A549 (cell line): ENCODE results near the gene ERGIC1. TPM values are rescaled to one million over a fixed set of nuclear protein-coding genes. Genes with fewer than 3 reads are reported as not detected.

ENCODE experiments used
- ATAC-seq, 2 experiments: fragments of 200-7000 bp in 1 of 2; fragments of >200 bp in 1 of 2; cut with Nextera tagmentation in 1 of 2; cut with Tn5 transposase in 1 of 2; 3 replicates each; pipeline versions ENCODE4 v1.8.0 to v1.9.1; 2018 to 2020; ENCODE audit warnings: mild to moderate bottlenecking in 1 of 2, moderate library complexity in 1 of 2
- CTCF ChIA-PET: fragments of 300-600 bp; sonication (Branson Sonifier 250); formaldehyde crosslinking; extraction: SDS; loops from one replicate; lab custom pipeline; 2021; ENCODE audit warnings: antibody characterized with exemption, inconsistent platforms; lab: Yijun Ruan, JAX
- POLR2A ChIA-PET: fragments of 350-600 bp; formaldehyde crosslinking; extraction: SDS; loops from one replicate; lab custom pipeline; 2021; ENCODE audit warnings: antibody characterized with exemption, inconsistent platforms; lab: Yijun Ruan, JAX
- DNase-seq, 2 experiments: peaks; one replicate each; pipeline versions ENCODE4 v3.0.0 to v3.0.0-alpha.2; 2011 to 2016; ENCODE audit warnings: low read depth in 1 of 2, low spot score in 1 of 2
- FAIRE-seq: peaks from 2 replicates; lab custom pipeline; 2011; peaks lifted over from hg19 to GRCh38; lab: Jason Lieb, UNC
- H3K27ac ChIP-seq, 2 experiments: fragments of >200 bp; sonication (Bioruptor Twin); formaldehyde crosslinking; 3 replicates each; pipeline ENCODE4 v1.5.1; 2016 to 2017
- H3K4me1 ChIP-seq: fragments of >200 bp; sonication (Bioruptor Twin); formaldehyde crosslinking; 3 replicates; pipeline ENCODE4 v1.6.1; 2016
- H3K4me2 ChIP-seq: fragments of >200 bp; sonication (Bioruptor Twin); formaldehyde crosslinking; 3 replicates; pipeline ENCODE4 v1.6.1; 2016
- H3K4me3 ChIP-seq: fragments of >200 bp; sonication (Bioruptor Twin); formaldehyde crosslinking; 3 replicates; pipeline ENCODE4 v1.5.1; 2016
- H3K9me3 ChIP-seq: fragments of >200 bp; sonication (Bioruptor Twin); formaldehyde crosslinking; 3 replicates; pipeline ENCODE4 v1.6.1; 2016
- ATOH8 ChIP-seq: fragments of 250-450 bp; sonication (Bioruptor Pico); IDR thresholded peaks from 2 replicates; pipeline ENCODE4 v1.5.0; 2020; ENCODE audit warnings: low read depth, mild to moderate bottlenecking, moderate library complexity
- BHLHE40 ChIP-seq: IDR thresholded peaks from 2 replicates; pipeline ENCODE4 v1.6.1; 2012; ENCODE audit warnings: low read depth, low read length, inconsistent platforms
- CBX2 ChIP-seq: fragments of 200-600 bp; sonication (generic); IDR thresholded peaks from 2 replicates; pipeline ENCODE4 v1.6.1; 2016; ENCODE audit warnings: low read depth, mild to moderate bottlenecking, borderline replicate concordance
- CBX8 ChIP-seq: fragments of 200-600 bp; sonication (generic); IDR thresholded peaks from 2 replicates; pipeline ENCODE4 v1.6.1; 2016
- CEBPB ChIP-seq, 2 experiments: fragments of >200 bp in 1 of 2; sonication (Bioruptor Twin) in 1 of 2; formaldehyde crosslinking in 1 of 2; IDR thresholded peaks; 2 replicates each; pipeline ENCODE4 v1.6.1; 2012 to 2016
- CHD4 ChIP-seq: fragments of 200-600 bp; sonication (generic); IDR thresholded peaks from 2 replicates; pipeline ENCODE4 v1.6.1; 2016; ENCODE audit warnings: antibody characterized with exemption, mild to moderate bottlenecking, borderline replicate concordance
- EHF ChIP-seq: fragments of 250-450 bp; sonication (Bioruptor Pico); IDR thresholded peaks from 2 replicates; pipeline ENCODE4 v1.5.0; 2020; ENCODE audit warnings: mild to moderate bottlenecking
- EHMT2 ChIP-seq: fragments of 200-600 bp; sonication (generic); IDR thresholded peaks from 2 replicates; pipeline ENCODE4 v1.6.1; 2016; ENCODE audit warnings: antibody characterized with exemption, low read depth, mild to moderate bottlenecking, moderate library complexity
- EP300 ChIP-seq, 2 experiments: fragments of >200 bp; sonication (Bioruptor Twin); formaldehyde crosslinking; IDR thresholded peaks; 2 replicates in 1 of 2; 3 replicates in 1 of 2; pipeline ENCODE4 v1.6.1; 2016 to 2017
- FOSB ChIP-seq: fragments of 250-450 bp; sonication (Bioruptor Pico); IDR thresholded peaks from 2 replicates; pipeline ENCODE4 v1.5.0; 2020; ENCODE audit warnings: mild to moderate bottlenecking, moderate library complexity
- FOSL2 ChIP-seq, 2 experiments: fragments of 450-650 bp in 1 of 2; fragments of >200 bp in 1 of 2; sonication (Bioruptor Twin) in 1 of 2; formaldehyde crosslinking; IDR thresholded peaks; 2 replicates each; pipeline versions ENCODE4 v1.5.0 to v1.6.1; 2016 to 2020; ENCODE audit warnings: mild to moderate bottlenecking in 1 of 2, moderate library complexity in 1 of 2
- FOXS1 ChIP-seq: fragments of 250-450 bp; sonication (Bioruptor Pico); IDR thresholded peaks from 2 replicates; pipeline ENCODE4 v1.5.0; 2020; ENCODE audit warnings: mild to moderate bottlenecking, moderate library complexity
- GATA3 ChIP-seq: IDR thresholded peaks from 2 replicates; pipeline ENCODE4 v1.6.1; 2012; ENCODE audit warnings: borderline replicate concordance
- HOXB13 ChIP-seq: fragments of 250-450 bp; sonication (Bioruptor Pico); IDR thresholded peaks from 2 replicates; pipeline ENCODE4 v1.5.0; 2020; ENCODE audit warnings: low read depth, mild to moderate bottlenecking, moderate library complexity
- HOXB5 ChIP-seq: fragments of 250-450 bp; sonication (Bioruptor Pico); IDR thresholded peaks from 2 replicates; pipeline ENCODE4 v1.5.0; 2020; ENCODE audit warnings: mild to moderate bottlenecking, moderate library complexity
- KDM1A ChIP-seq: fragments of 200-600 bp; sonication (generic); IDR thresholded peaks from 2 replicates; pipeline ENCODE4 v1.6.1; 2016; ENCODE audit warnings: low read depth, mild to moderate bottlenecking
- KDM5A ChIP-seq: fragments of 200-600 bp; sonication (generic); IDR thresholded peaks from 2 replicates; pipeline ENCODE4 v1.6.1; 2016; ENCODE audit warnings: antibody characterized with exemption, mild to moderate bottlenecking
- NFE2L2 ChIP-seq: fragments of 150-350 bp; conservative IDR thresholded peaks from 2 replicates; pipeline ENCODE4 v1.6.1; 2014; ENCODE audit warnings: low read length
- POLR2A ChIP-seq: IDR thresholded peaks from 2 replicates; pipeline ENCODE4 v1.6.1; 2012; ENCODE audit warnings: mild to moderate bottlenecking, low read length
- POLR2AphosphoS2 ChIP-seq: conservative IDR thresholded peaks from 2 replicates; pipeline ENCODE4 v1.6.1; 2012; ENCODE audit warnings: low read length, improper control_type of control experiment, inconsistent platforms
- RARB ChIP-seq: fragments of 250-450 bp; sonication (Bioruptor Pico); IDR thresholded peaks from 2 replicates; pipeline ENCODE4 v1.8.0; 2021; ENCODE audit warnings: mild to moderate bottlenecking, moderate library complexity
- RCOR1 ChIP-seq: fragments of 150-350 bp; IDR thresholded peaks from 2 replicates; pipeline ENCODE4 v1.6.1; 2014; ENCODE audit warnings: antibody characterized with exemption, low read length, low read depth
- RFX5 ChIP-seq: fragments of 450-650 bp; IDR thresholded peaks from 2 replicates; pipeline ENCODE4 v1.7.1; 2014; ENCODE audit warnings: antibody characterized with exemption, mild to moderate bottlenecking, moderate library complexity
- SMC3 ChIP-seq: fragments of >200 bp; sonication (Bioruptor Twin); formaldehyde crosslinking; IDR thresholded peaks from 3 replicates; pipeline ENCODE4 v1.6.1; 2018; ENCODE audit warnings: inconsistent platforms
- TFCP2L1 ChIP-seq: fragments of 250-450 bp; sonication (Bioruptor Pico); IDR thresholded peaks from 2 replicates; pipeline ENCODE4 v1.5.0; 2021; ENCODE audit warnings: mild to moderate bottlenecking
- TP53 ChIP-seq: fragments of 250-450 bp; sonication (Bioruptor Pico); IDR thresholded peaks from 2 replicates; pipeline ENCODE4 v1.5.0; 2021; ENCODE audit warnings: mild to moderate bottlenecking, moderate library complexity
- ZFP36 ChIP-seq: fragments of 450-650 bp; IDR thresholded peaks from 2 replicates; pipeline ENCODE4 v1.6.1; 2014; ENCODE audit warnings: borderline replicate concordance; ENCODE audit not compliant: partially characterized antibody
- WGBS: methylation state at CpG from one replicate; pipeline ENCODE4 v1.1.6; 2017; ENCODE audit errors: missing lambda C conversion rate; 5-methylcytosine and 5-hydroxymethylcytosine counted together
- polyA plus RNA-seq, 4 experiments: library from polyadenylated mRNA; depleted of rRNA in 3 of 4; stranded (reverse); fragments of >200 nt; fragmentation: RNase III in 1 of 4; extraction: RNeasy Plus Mini Kit Qiagen cat#74134 plus additional on column Dnase treatment in 1 of 4; gene quantifications; 2 replicates in 3 of 4; 3 replicates in 1 of 4; pipeline ENCODE4 v1.2.3, GENCODE V29; 2011 to 2017
- TF ChIP-seq, protein P1 (sequence below): IDR thresholded peaks from 2 replicates; pipeline ENCODE4 v1.6.1; 2012
- TF ChIP-seq, protein P2 (sequence below): fragments of 450-650 bp; IDR thresholded peaks from 2 replicates; pipeline ENCODE4 v1.6.1; 2014; ENCODE audit warnings: antibody characterized with exemption
- TF ChIP-seq, protein P3 (sequence below): fragments of 150-350 bp; IDR thresholded peaks from 2 replicates; pipeline ENCODE4 v1.6.1; 2014; ENCODE audit warnings: low read depth, mild to moderate bottlenecking, low read length

Gene ERGIC1
- polyA plus RNA-seq, 2 of the 4 experiments (the other 2 are of a cell fraction): 176 to 304 TPM

DNA sequence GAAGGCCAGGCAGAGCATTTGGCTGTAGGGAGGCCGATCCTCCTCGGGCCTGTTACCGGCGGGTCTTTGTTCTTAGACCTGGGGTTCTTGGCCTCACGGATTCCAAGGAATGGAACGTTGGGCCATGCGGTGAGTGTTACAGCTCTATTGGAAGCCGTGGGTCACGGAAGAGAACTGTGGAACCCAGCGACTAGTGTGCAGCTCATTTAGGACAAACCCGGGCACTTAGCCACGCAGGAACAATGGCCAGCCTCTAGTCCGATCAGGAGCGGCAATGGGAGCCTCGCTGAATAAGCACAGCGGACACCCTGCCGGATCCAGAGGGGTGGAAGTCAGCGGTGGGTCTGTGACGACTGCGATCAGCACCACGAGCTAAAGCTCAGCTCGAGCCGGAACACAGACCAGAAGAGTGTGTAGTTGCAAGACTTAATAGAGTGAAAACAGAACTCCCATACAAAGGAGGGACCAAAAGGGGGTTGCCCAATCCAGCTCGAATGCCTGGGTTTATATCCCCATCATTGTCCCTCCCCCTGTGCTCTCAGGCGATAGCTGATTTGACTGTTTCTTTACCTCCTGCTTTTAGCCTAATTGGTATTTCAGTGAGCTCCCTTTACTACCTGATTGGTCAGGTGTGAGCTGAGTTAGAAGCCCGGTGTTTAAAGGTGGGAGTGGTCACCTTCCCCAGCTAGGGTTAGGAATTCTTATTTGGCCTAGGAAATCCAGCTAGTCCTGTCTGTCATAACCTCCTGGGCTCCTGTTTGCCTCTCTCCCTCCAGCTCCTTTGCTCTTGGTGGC, 71.5 kb downstream of the ERGIC1 start:
- ATAC-seq (no peak), FAIRE-seq (no peak), DNase-seq (no peak)
- TF ChIP-seq CBX2 (no peak), CEBPB (IDR thresholded peaks at IDR 0.05) (peak in 1 of 2 experiments; percentile 43; a peak in 1 of 4 replicates), EHF (peak; percentile 19; the same call in 1 of the 2 replicates), EP300 (IDR thresholded peaks at IDR 0.05) (no peak), CHD4 (no peak), GATA3 (no peak), EHMT2 (no peak), HOXB5 (CRISPR knock-in tag) (peak; percentile 69), ATOH8 (0 out of 2 replicates have a peak, but pooled peaks have one; percentile 11), TP53 (no peak), TFCP2L1 (0 out of 2 replicates have a peak, but pooled peaks have one; percentile 33), FOXS1 (0 out of 2 replicates have a peak, but pooled peaks have one; percentile 0), HOXB13 (CRISPR knock-in tag) (peak; percentile 63), KDM5A (no peak), RARB (CRISPR knock-in tag) (0 out of 2 replicates have a peak, but pooled peaks have one; percentile 56), FOSL2 (IDR thresholded peaks at IDR 0.05) (no peak), FOSL2 (CRISPR knock-in tag; IDR thresholded peaks at IDR 0.05) (no peak)
- TF ChIP-seq, protein P1, sequence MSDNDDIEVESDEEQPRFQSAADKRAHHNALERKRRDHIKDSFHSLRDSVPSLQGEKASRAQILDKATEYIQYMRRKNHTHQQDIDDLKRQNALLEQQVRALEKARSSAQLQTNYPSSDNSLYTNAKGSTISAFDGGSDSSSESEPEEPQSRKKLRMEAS: 0 out of 2 replicates have a peak, but pooled peaks have one; percentile 6
- peak overlapping the region; percentile 99 to 100 for H3K27ac ChIP-seq
- CTCF ChIA-PET: interaction anchor here (0.9 to 12.0 kb wide), 16 partner anchors 10 to 198 kb away, joined by 3 to 131 read pairs (median 6); partner anchors contain the start of genes DUSP1 and RPL26L1
- H3K4me1 ChIP-seq: peaks cover 89% of the 10 kb centered on the region
- H3K4me3 ChIP-seq: no peak overlapping the region
- 81% methylated on average over 26 of the region's 26 CpGs for WGBS
- POLR2A ChIA-PET: interaction anchor here (1.2 to 2.9 kb wide), 5 partner anchors 26 to 191 kb away, joined by 3 to 29 read pairs (median 10); partner anchors contain the start of gene DUSP1
- H3K4me2 ChIP-seq: peak overlapping the region; percentile 66; the same call in 2 of the 3 replicates
- no peaks in the 10 kb centered on the region for H3K9me3 ChIP-seq

DNA sequence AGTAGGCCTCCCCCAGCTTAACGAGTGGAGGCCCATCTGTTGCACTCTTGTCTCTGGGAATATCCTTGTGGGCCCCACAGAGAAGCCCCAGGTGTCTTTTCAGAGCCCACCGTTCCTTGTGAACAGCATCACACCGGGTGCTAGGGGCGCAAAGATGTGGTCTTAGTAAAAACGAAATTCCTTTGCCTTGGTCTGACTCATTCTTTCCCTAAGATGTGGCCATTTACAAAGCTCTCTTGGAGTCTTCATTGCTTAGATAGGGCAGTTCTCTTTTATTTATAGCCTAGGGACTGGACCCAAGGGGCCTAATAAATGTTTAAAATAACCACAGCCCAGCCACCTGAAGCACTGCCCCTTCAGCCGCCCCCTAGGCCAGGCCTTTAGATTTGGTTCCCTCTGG, 72.4 kb downstream of the ERGIC1 start:
- CTCF ChIA-PET: interaction anchor here (0.9 to 12.0 kb wide), 11 partner anchors 14 to 197 kb away, joined by 3 to 131 read pairs (median 7); partner anchors contain the start of genes DUSP1 and RPL26L1
- Histone ChIP-seq H3K27ac (peak overlapping the region; percentile 99 to 100), H3K4me3 (no peak overlapping the region), H3K4me1 (peaks cover 88% of the 10 kb centered on the region), H3K9me3 (no peaks in the 10 kb centered on the region), H3K4me2 (peak overlapping the region; percentile 11)
- POLR2A ChIA-PET: interaction anchor here (1.6 to 2.9 kb wide), 3 partner anchors 26 to 141 kb away, joined by 10 to 29 read pairs (median 12); partner anchors contain the start of gene DUSP1
- DNase-seq (no peak), FAIRE-seq (no peak), ATAC-seq (no peak)
- 85% methylated on average over 6 of the region's 6 CpGs for WGBS
- TF ChIP-seq EHF: no peak
- TF ChIP-seq EHMT2: no peak
- no peak for TF ChIP-seq FOSL2 (IDR thresholded peaks at IDR 0.05)
- TF ChIP-seq FOSL2 (CRISPR knock-in tag; IDR thresholded peaks at IDR 0.05): peak; percentile 42; the same call in 1 of the 2 replicates

DNA sequence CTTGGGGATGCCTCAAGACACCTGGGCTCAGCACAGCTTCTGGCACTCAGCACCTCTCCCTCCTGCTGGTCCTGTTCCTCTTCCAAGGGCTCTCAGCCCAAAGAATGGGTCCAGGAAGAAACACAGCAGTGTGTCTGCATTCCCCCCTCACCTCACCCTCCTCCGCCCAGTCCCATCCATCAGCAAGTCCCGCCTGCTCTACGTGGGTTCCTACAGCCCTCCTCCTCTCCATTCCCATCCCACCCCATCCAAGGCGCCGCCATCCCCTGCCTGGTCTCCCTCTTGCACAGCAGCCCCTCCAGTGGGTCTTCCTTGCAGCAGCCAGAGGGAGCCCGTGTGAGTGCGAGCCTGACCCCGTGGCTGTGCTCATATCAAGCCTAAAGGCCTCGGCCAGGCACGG, 72.8 kb downstream of the ERGIC1 start:
- TF ChIP-seq ZFP36: no peak
- no peak for TF ChIP-seq BHLHE40
- TF ChIP-seq SMC3: no peak
- no peak for TF ChIP-seq POLR2AphosphoS2
- TF ChIP-seq HOXB13 (CRISPR knock-in tag): no peak
- no peak for TF ChIP-seq FOSB (CRISPR knock-in tag)
- TF ChIP-seq, protein P2, sequence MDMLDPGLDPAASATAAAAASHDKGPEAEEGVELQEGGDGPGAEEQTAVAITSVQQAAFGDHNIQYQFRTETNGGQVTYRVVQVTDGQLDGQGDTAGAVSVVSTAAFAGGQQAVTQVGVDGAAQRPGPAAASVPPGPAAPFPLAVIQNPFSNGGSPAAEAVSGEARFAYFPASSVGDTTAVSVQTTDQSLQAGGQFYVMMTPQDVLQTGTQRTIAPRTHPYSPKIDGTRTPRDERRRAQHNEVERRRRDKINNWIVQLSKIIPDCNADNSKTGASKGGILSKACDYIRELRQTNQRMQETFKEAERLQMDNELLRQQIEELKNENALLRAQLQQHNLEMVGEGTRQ: no peak
- no peak for TF ChIP-seq EP300 (IDR thresholded peaks at IDR 0.05)
- no peak for TF ChIP-seq FOXS1
- no peak for TF ChIP-seq RFX5
- no peak for TF ChIP-seq RCOR1
- TF ChIP-seq NFE2L2: no peak
- TF ChIP-seq KDM1A: no peak
- TF ChIP-seq POLR2A: no peak
- TF ChIP-seq, protein P3, sequence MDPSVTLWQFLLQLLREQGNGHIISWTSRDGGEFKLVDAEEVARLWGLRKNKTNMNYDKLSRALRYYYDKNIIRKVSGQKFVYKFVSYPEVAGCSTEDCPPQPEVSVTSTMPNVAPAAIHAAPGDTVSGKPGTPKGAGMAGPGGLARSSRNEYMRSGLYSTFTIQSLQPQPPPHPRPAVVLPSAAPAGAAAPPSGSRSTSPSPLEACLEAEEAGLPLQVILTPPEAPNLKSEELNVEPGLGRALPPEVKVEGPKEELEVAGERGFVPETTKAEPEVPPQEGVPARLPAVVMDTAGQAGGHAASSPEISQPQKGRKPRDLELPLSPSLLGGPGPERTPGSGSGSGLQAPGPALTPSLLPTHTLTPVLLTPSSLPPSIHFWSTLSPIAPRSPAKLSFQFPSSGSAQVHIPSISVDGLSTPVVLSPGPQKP: no peak
- no peak for TF ChIP-seq CBX8
- ChIA-PET POLR2A (interaction anchor here (2.5 kb wide), 1 partner anchor 142 kb away, joined by 10 read pairs; no protein-coding TSS in a partner anchor), CTCF (interaction anchor here (1.9 to 12.0 kb wide), 6 partner anchors 20 to 194 kb away, joined by 5 to 131 read pairs (median 58); partner anchors contain the start of gene DUSP1)
- Histone ChIP-seq H3K4me3 (no peak overlapping the region), H3K27ac (peak overlapping the region; percentile 99 to 100), H3K4me2 (no peak overlapping the region), H3K4me1 (peaks cover 88% of the 10 kb centered on the region), H3K9me3 (no peaks in the 10 kb centered on the region)
- DNase-seq: no peak
- no peak for ATAC-seq
- WGBS: 82% methylated on average over 7 of the region's 10 CpGs
- no peak for FAIRE-seq
